Mucosa of descending colon (tissue), 3 donors: ENCODE data around the gene SPRED1. TPM values are rescaled to one million over a fixed set of nuclear protein-coding genes. Genes with fewer than 3 reads are reported as not detected.

Source experiments
- ATAC-seq: fragments of 200-7000 bp; cut with Tn5 transposase; one replicate; pipeline ENCODE4 v1.9.1; 2020; ENCODE audit warnings: mild to moderate bottlenecking, moderate library complexity
- DNase-seq, 3 donors: peaks; one replicate each; pipeline ENCODE4 v3.0.0-alpha.2; 2020
- H3K36me3 ChIP-seq: fragments of 200-600 bp; one replicate; pipeline ENCODE4 v1.8.0; 2021; ENCODE audit warnings: low read depth, mild to moderate bottlenecking
- H3K4me1 ChIP-seq: fragments of 200-600 bp; one replicate; pipeline ENCODE4 v1.8.0; 2021; ENCODE audit warnings: low read depth, mild to moderate bottlenecking
- H3K4me3 ChIP-seq: fragments of 200-600 bp; one replicate; pipeline ENCODE4 v1.8.0; 2021; ENCODE audit warnings: mild to moderate bottlenecking
- H3K9me3 ChIP-seq: fragments of 200-600 bp; one replicate; pipeline ENCODE4 v1.8.0; 2021; ENCODE audit warnings: mild to moderate bottlenecking
- CTCF ChIP-seq: fragments of 200-600 bp; IDR thresholded peaks from one replicate; pipeline ENCODE4 v1.8.0; 2022; ENCODE audit warnings: antibody characterized with exemption, mild to moderate bottlenecking
- intact Hi-C, 2 donors: fragments of 100-400 bp; cut with DNase I in 1 of 2; cut with micrococcal nuclease in 1 of 2; formaldehyde crosslinking; loops; one replicate each; pipeline versions ENCODE4 v1.11.0 to v1.11.1; 2022; cut with DNase I, micrococcal nuclease
- total RNA-seq, 3 donors: library from RNA; stranded (reverse); fragmentation: NEBNext Ultra II Directional in 2 of 3; extraction: Animal tissue kit (Norgen Biotek cat#: 25700) in 2 of 3; gene quantifications; one replicate each; pipeline versions ENCODE4 v1.2.1 to v1.2.4, GENCODE V29; 2021 to 2023
- donor health status: DM: no; HTN: no; CAD: no; lungs with moderate emphysema.
- donor health status: DM: no; HTN: no; CAD: no.
- donor health status: DM: no; HTN: yes; CAD: no.

The SPRED1 gene
- total RNA-seq, 3 donors from 2014 or later = 19.6 to 25.5 (median 23.1) TPM

- no peak for ATAC-seq
Observed at GRCh38 chr15:38362355-38362754, 109.7 kb downstream of the SPRED1 start.

DNA sequence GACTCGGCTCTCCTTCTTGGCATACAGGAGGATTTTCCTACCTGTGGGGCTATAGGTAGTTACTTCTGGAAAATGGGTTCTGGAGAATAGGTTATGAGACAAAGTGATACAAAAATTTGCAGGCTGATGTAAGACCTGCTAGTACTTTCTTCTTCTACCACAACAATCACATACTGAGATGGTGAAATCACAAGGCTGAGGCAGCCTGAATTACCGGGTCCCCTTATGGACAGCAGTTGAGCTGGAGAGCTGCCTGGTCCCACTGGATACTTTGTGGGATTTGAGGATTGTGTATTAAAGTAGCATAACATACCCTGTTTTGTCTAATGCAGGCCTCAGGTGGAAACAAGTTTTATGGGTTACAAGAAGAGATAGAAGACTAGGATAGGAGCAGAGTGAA lies 114.8 kb downstream of the SPRED1 start:
- no peaks in the 10 kb centered on the region for H3K9me3 ChIP-seq
- H3K4me1 ChIP-seq = no peaks in the 10 kb centered on the region
- DNase-seq (no peak), ATAC-seq (no peak)
- H3K4me3 ChIP-seq = no peak overlapping the region
- no peaks in the 10 kb centered on the region for H3K36me3 ChIP-seq
- intact Hi-C loops = loop anchor here in 1 of 2 donors (10.0 kb wide), 1 partner anchor 373 kb away; no protein-coding TSS in a partner anchor
- TF ChIP-seq CTCF = no peak

More at GRCh38 chr15:38362355-38362754, 109.7 kb downstream of the SPRED1 start:
- TF ChIP-seq CTCF = no peak
- no peak for DNase-seq
- no peaks in the 10 kb centered on the region for H3K36me3 ChIP-seq
- no peaks in the 10 kb centered on the region for H3K9me3 ChIP-seq
- no peak overlapping the region for H3K4me3 ChIP-seq
- intact Hi-C loops = loop anchor here in 1 of 2 donors (10.0 kb wide), 1 partner anchor 368 kb away; no protein-coding TSS in a partner anchor
- no peaks in the 10 kb centered on the region for H3K4me1 ChIP-seq

GRCh38 chr15:38369936-38370478 lies 117.4 kb downstream of the SPRED1 start:
- ATAC-seq = no peak
- no peaks in the 10 kb centered on the region for H3K9me3 ChIP-seq
- no peaks in the 10 kb centered on the region for H3K36me3 ChIP-seq
- intact Hi-C loops = loop anchor here in 1 of 2 donors (10.0 kb wide), 1 partner anchor 375 kb away; no protein-coding TSS in a partner anchor
- no peak overlapping the region for H3K4me3 ChIP-seq
- no peak for DNase-seq
- H3K4me1 ChIP-seq = no peaks in the 10 kb centered on the region
- TF ChIP-seq CTCF = no peak

- H3K4me3 ChIP-seq = no peak overlapping the region
- intact Hi-C loops = no loop called here
- H3K9me3 ChIP-seq = no peaks in the 10 kb centered on the region
- H3K4me1 ChIP-seq = no peaks in the 10 kb centered on the region
- DNase-seq = no peak
- ATAC-seq = no peak
- no peaks in the 10 kb centered on the region for H3K36me3 ChIP-seq
- no peak for TF ChIP-seq CTCF
Observed at GRCh38 chr15:38373016-38373415, 120.4 kb downstream of the SPRED1 start.

- DNase-seq = no peak
- no peak for TF ChIP-seq CTCF
- Histone ChIP-seq H3K4me1 (no peaks in the 10 kb centered on the region), H3K36me3 (no peaks in the 10 kb centered on the region), H3K4me3 (no peak overlapping the region), H3K9me3 (no peaks in the 10 kb centered on the region)
- no peak for ATAC-seq
- intact Hi-C loops = no loop called here
Observed at GRCh38 chr15:38374029-38374428, 121.4 kb downstream of the SPRED1 start.
